HepG2 (cell line): Measurements from ENCODE around the gene TPM3. TPM values are rescaled to one million over a fixed set of nuclear protein-coding genes. Genes with fewer than 3 reads are reported as not detected.
A peak's percentile ranks its signal among the peaks of the same experiment; 100 is the strongest.

ENCODE experiments used
- KLF15 ChIP-seq: sonication (generic); formaldehyde crosslinking; IDR thresholded peaks from 2 replicates; pipeline ENCODE4 v1.8.1; 2023; ENCODE audit warnings: borderline replicate concordance, mild to moderate bottlenecking, inconsistent platforms, missing genetic modification reagents, mixed read lengths
- NONO ChIP-seq, 2 experiments: fragments of 450-650 bp in 1 of 2; sonication (generic) in 1 of 2; formaldehyde crosslinking in 1 of 2; IDR thresholded peaks in 1 of 2; conservative IDR thresholded peaks in 1 of 2; 2 replicates each; pipeline versions ENCODE4 v1.6.1 to v1.8.0; 2017 to 2022; ENCODE audit warnings: mild to moderate bottlenecking in 1 of 2, missing genetic modification reagents in 1 of 2, moderate library complexity in 1 of 2
- NRL ChIP-seq: sonication (generic); formaldehyde crosslinking; IDR thresholded peaks from 2 replicates; pipeline ENCODE4 v1.5.0; 2020; ENCODE audit warnings: missing genetic modification reagents, mild to moderate bottlenecking, moderate library complexity, borderline replicate concordance
- PITX1 ChIP-seq: sonication (generic); formaldehyde crosslinking; IDR thresholded peaks from 2 replicates; pipeline ENCODE4 v1.5.1; 2020; ENCODE audit warnings: mild to moderate bottlenecking, missing genetic modification reagents
- RAD51 ChIP-seq: fragments of 450-650 bp; IDR thresholded peaks from 2 replicates; pipeline ENCODE4 v1.6.1; 2016; ENCODE audit warnings: borderline replicate concordance
- REPIN1 ChIP-seq: sonication (generic); formaldehyde crosslinking; IDR thresholded peaks from 2 replicates; pipeline ENCODE4 v1.8.0; 2022; ENCODE audit warnings: missing genetic modification reagents, low read depth, mild to moderate bottlenecking, borderline replicate concordance
- SIN3B ChIP-seq: fragments of 150-350 bp; IDR thresholded peaks from 2 replicates; pipeline ENCODE4 v1.6.1; 2014; ENCODE audit warnings: low read length
- SNAI1 ChIP-seq: sonication (generic); formaldehyde crosslinking; IDR thresholded peaks from 2 replicates; pipeline ENCODE4 v1.5.0; 2020; ENCODE audit warnings: mild to moderate bottlenecking, missing genetic modification reagents, borderline replicate concordance
- TCF12 ChIP-seq, 2 experiments: fragments of 450-650 bp in 1 of 2; sonication (generic) in 1 of 2; formaldehyde crosslinking in 1 of 2; IDR thresholded peaks; 2 replicates each; pipeline versions ENCODE4 v1.6.1 to v1.8.0; 2017 to 2022; ENCODE audit warnings: antibody characterized with exemption in 1 of 2, mild to moderate bottlenecking in 1 of 2, missing genetic modification reagents in 1 of 2, moderate library complexity in 1 of 2
- TFDP1 ChIP-seq: IDR thresholded peaks from 2 replicates; pipeline ENCODE4 v1.6.1; 2016; ENCODE audit warnings: missing compliant biosample characterization, missing genetic modification reagents, borderline replicate concordance
- ZFP1 ChIP-seq: IDR thresholded peaks from 2 replicates; pipeline ENCODE4 v1.6.1; 2016
- ZNF629 ChIP-seq: sonication (generic); formaldehyde crosslinking; conservative IDR thresholded peaks from 2 replicates; pipeline ENCODE4 v1.5.0; 2020; ENCODE audit warnings: missing genetic modification reagents
- ZNF776 ChIP-seq: sonication (generic); formaldehyde crosslinking; IDR thresholded peaks from 2 replicates; pipeline ENCODE4 v1.4.0; 2020; ENCODE audit warnings: mild to moderate bottlenecking, missing genetic modification reagents
- polyA plus RNA-seq, 8 experiments: library from polyadenylated mRNA; depleted of rRNA in 3 of 8; stranded (reverse) in 7 of 8; unstranded in 1 of 8; fragments of >200 nt; fragmentation: Illumina TruSeq in 4 of 8; extraction: Trizol in 4 of 8; gene quantifications; 2 replicates each; pipeline versions ENCODE4 v1.2.1 to v1.2.3, GENCODE V29; 2011 to 2016; ENCODE audit warnings: low read depth in 4 of 8, missing spikeins in 1 of 8, mixed read lengths in 1 of 8; ENCODE audit not compliant: insufficient read depth in 1 of 8
- total RNA-seq, 5 experiments: library from RNA; depleted of rRNA; stranded (reverse); fragments of >200 nt; fragmentation: Illumina TruSeq; extraction: Trizol; gene quantifications; 2 replicates each; pipeline ENCODE4 v1.2.3, GENCODE V29; 2016; ENCODE audit warnings: low read depth in 1 of 5
- TF ChIP-seq, protein P1 (sequence below): IDR thresholded peaks from 2 replicates; pipeline ENCODE4 v1.6.1; 2016; ENCODE audit warnings: missing genetic modification reagents, missing compliant biosample characterization
- TF ChIP-seq, protein P2 (sequence below): sonication (generic); formaldehyde crosslinking; IDR thresholded peaks from 2 replicates; pipeline ENCODE4 v1.4.0; 2020; ENCODE audit warnings: low read depth, missing genetic modification reagents
- TF ChIP-seq, protein P3 (sequence below), 2 experiments: IDR thresholded peaks; 2 replicates each; pipeline ENCODE4 v1.6.1; 2011 to 2012; ENCODE audit warnings: low read length in 2 of 2, borderline replicate concordance in 1 of 2, low read depth in 1 of 2, mild to moderate bottlenecking in 1 of 2, moderate library complexity in 1 of 2

Gene TPM3
- total and polyA plus RNA-seq, 2 of the 13 experiments (the other 11 are each of a cell fraction or from before 2014, with no cell fraction given) = 160 to 307 TPM

DNA sequence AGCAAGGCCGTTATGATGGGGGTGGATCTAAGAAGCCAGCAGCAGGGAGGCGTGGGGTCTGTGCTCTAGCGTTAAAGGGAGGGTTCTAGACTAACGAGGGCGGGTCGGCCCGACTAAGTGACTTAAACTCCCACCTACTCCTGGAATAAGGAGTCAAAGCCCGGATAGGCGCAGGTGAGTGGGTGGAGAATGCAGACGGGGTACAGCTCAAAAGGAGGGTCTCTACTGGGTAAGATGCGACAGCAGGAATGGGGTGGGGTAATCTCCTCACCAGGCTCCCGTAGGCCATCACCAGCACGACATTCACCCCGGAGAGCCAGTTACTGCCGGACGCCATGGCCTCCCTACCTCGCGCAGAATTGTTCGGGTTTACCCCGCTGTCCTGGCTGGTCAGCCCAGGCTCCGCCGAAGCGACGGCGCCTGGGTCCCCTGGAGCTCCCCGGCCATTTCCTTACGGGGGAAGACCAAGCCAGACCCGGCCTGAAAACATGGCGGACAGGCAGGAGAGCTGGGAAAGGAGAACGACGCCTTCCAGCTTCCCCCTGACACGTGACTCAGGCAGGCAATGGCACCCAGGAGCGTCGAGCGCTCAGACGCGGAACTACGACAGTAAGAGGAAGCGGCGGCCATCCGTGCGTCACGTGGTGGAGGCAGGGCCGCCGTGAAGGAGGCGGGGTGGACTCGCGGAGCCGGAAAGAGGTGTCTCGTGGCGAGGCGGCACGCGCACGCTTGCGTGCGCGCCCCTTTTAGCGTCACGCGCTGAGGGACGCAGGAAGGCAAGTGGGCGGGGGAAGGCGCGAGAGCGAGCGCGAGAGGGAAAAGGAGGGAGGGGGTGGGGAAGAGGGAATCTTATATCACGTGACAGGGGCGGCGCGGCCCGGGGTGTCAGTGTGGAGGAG lies 28.4 kb upstream of the TPM3 start, which contains the start of gene UBAP2L (continued):
- TF ChIP-seq TCF12 (IDR thresholded peaks at IDR 0.05) (no peak), TCF12 (CRISPR knock-in tag; IDR thresholded peaks at IDR 0.05) (peak; percentile 71; the same call in 1 of the 2 replicates), PITX1 (no peak; the same call in none of the 2 replicates), SNAI1 (peak; percentile 94), NRL (CRISPR knock-in tag) (peak; percentile 95), RAD51 (peak; percentile 98), ZNF629 (CRISPR knock-in tag) (peak; percentile 40), REPIN1 (peak; percentile 94; the same call in 1 of the 2 replicates), KLF15 (CRISPR knock-in tag) (0 out of 2 replicates have a peak, but pooled peaks have one; percentile 22), TFDP1 (CRISPR knock-in tag) (peak; percentile 96), SIN3B (no peak), ZFP1 (CRISPR knock-in tag) (peak; percentile 68), NONO (IDR thresholded peaks at IDR 0.05) (no peak), NONO (CRISPR knock-in tag; conservative IDR thresholded peaks at IDR 0.05) (peak; percentile 87), ZNF776 (peak; percentile 83; the same call in 1 of the 2 replicates)
- TF ChIP-seq, protein P1, sequence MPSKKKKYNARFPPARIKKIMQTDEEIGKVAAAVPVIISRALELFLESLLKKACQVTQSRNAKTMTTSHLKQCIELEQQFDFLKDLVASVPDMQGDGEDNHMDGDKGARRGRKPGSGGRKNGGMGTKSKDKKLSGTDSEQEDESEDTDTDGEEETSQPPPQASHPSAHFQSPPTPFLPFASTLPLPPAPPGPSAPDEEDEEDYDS (CRISPR knock-in tag) = peak; percentile 75
- TF ChIP-seq, protein P2, sequence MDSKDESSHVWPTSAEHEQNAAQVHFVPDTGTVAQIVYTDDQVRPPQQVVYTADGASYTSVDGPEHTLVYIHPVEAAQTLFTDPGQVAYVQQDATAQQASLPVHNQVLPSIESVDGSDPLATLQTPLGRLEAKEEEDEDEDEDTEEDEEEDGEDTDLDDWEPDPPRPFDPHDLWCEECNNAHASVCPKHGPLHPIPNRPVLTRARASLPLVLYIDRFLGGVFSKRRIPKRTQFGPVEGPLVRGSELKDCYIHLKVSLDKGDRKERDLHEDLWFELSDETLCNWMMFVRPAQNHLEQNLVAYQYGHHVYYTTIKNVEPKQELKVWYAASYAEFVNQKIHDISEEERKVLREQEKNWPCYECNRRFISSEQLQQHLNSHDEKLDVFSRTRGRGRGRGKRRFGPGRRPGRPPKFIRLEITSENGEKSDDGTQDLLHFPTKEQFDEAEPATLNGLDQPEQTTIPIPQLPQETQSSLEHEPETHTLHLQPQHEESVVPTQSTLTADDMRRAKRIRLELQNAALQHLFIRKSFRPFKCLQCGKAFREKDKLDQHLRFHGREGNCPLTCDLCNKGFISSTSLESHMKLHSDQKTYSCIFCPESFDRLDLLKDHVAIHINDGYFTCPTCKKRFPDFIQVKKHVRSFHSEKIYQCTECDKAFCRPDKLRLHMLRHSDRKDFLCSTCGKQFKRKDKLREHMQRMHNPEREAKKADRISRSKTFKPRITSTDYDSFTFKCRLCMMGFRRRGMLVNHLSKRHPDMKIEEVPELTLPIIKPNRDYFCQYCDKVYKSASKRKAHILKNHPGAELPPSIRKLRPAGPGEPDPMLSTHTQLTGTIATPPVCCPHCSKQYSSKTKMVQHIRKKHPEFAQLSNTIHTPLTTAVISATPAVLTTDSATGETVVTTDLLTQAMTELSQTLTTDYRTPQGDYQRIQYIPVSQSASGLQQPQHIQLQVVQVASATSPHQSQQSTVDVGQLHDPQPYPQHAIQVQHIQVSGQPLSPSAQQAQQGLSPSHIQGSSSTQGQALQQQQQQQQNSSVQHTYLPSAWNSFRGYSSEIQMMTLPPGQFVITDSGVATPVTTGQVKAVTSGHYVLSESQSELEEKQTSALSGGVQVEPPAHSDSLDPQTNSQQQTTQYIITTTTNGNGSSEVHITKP (CRISPR knock-in tag) = peak; percentile 74
- TF ChIP-seq, protein P3, sequence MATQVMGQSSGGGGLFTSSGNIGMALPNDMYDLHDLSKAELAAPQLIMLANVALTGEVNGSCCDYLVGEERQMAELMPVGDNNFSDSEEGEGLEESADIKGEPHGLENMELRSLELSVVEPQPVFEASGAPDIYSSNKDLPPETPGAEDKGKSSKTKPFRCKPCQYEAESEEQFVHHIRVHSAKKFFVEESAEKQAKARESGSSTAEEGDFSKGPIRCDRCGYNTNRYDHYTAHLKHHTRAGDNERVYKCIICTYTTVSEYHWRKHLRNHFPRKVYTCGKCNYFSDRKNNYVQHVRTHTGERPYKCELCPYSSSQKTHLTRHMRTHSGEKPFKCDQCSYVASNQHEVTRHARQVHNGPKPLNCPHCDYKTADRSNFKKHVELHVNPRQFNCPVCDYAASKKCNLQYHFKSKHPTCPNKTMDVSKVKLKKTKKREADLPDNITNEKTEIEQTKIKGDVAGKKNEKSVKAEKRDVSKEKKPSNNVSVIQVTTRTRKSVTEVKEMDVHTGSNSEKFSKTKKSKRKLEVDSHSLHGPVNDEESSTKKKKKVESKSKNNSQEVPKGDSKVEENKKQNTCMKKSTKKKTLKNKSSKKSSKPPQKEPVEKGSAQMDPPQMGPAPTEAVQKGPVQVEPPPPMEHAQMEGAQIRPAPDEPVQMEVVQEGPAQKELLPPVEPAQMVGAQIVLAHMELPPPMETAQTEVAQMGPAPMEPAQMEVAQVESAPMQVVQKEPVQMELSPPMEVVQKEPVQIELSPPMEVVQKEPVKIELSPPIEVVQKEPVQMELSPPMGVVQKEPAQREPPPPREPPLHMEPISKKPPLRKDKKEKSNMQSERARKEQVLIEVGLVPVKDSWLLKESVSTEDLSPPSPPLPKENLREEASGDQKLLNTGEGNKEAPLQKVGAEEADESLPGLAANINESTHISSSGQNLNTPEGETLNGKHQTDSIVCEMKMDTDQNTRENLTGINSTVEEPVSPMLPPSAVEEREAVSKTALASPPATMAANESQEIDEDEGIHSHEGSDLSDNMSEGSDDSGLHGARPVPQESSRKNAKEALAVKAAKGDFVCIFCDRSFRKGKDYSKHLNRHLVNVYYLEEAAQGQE (IDR thresholded peaks at IDR 0.05; ENCODE audit: borderline replicate concordance in 1 of 2, low read depth in 1 of 2, low read length in 2 of 2) = no peak
